H9 (cell line): ENCODE data around the gene SPATA22. TPM values are rescaled to one million over a fixed set of nuclear protein-coding genes. Genes with fewer than 3 reads are reported as not detected.
"Not testable (repeated sequence)": the region's sequence is repeated elsewhere in the genome, so short reads cannot be mapped to it uniquely, and the experiment has no call there.

Experiments used
- DNase-seq: peaks from one replicate; pipeline ENCODE4 v3.0.0-alpha.2; 2017
- H2AFZ ChIP-seq: one replicate; pipeline ENCODE4 v1.6.1; 2013; ENCODE audit warnings: mild to moderate bottlenecking, low read length, control low read depth, moderate library complexity
- H2AK5ac ChIP-seq: 2 replicates; pipeline ENCODE4 v1.6.1; 2013; ENCODE audit warnings: low read length, control low read depth, mixed read lengths; ENCODE audit not compliant: insufficient read length
- H2BK120ac ChIP-seq: one replicate; pipeline ENCODE4 v1.6.1; 2013; ENCODE audit warnings: low read depth, mild to moderate bottlenecking, low read length, control low read depth, inconsistent platforms; ENCODE audit not compliant: poor library complexity, severe bottlenecking
- H2BK12ac ChIP-seq: 2 replicates; pipeline ENCODE4 v1.6.1; 2013; ENCODE audit warnings: low read length, control low read depth, mixed read lengths, low read depth; ENCODE audit not compliant: insufficient read length
- H2BK15ac ChIP-seq: 2 replicates; pipeline ENCODE4 v1.6.1; 2013; ENCODE audit warnings: low read depth, low read length, control low read depth
- H2BK20ac ChIP-seq: one replicate; pipeline ENCODE4 v1.6.1; 2013; ENCODE audit warnings: low read depth, mild to moderate bottlenecking, low read length, control low read depth, inconsistent platforms; ENCODE audit not compliant: poor library complexity, severe bottlenecking
- H2BK5ac ChIP-seq: 2 replicates; pipeline ENCODE4 v1.6.1; 2013; ENCODE audit warnings: low read length, control low read depth, mixed read lengths; ENCODE audit not compliant: insufficient read length
- H3K14ac ChIP-seq: 2 replicates; pipeline ENCODE4 v1.6.1; 2013; ENCODE audit warnings: low read length, control low read depth; ENCODE audit not compliant: insufficient read depth
- H3K18ac ChIP-seq: 2 replicates; pipeline ENCODE4 v1.6.1; 2013; ENCODE audit warnings: low read depth, mild to moderate bottlenecking, mixed read lengths, low read length, control low read depth; ENCODE audit not compliant: insufficient read length
- H3K23ac ChIP-seq: 2 replicates; pipeline ENCODE4 v1.6.1; 2013; ENCODE audit warnings: low read length, control low read depth, mixed read lengths, low read depth; ENCODE audit not compliant: insufficient read length
- H3K23me2 ChIP-seq: 2 replicates; pipeline ENCODE4 v1.6.1; 2013; ENCODE audit warnings: low read depth, mild to moderate bottlenecking, mixed read lengths, low read length, control low read depth; ENCODE audit not compliant: insufficient read length, poor library complexity, severe bottlenecking
- H3K27ac ChIP-seq: 2 replicates; pipeline ENCODE4 v1.5.1; 2013; ENCODE audit warnings: low read length, control low read depth, mixed read lengths, low read depth; ENCODE audit not compliant: insufficient read length
- H3K27me3 ChIP-seq: 2 replicates; pipeline ENCODE4 v1.6.1; 2013; ENCODE audit warnings: low read length, control low read depth, inconsistent platforms; ENCODE audit not compliant: insufficient read depth
- H3K4ac ChIP-seq: 2 replicates; pipeline ENCODE4 v1.6.1; 2013; ENCODE audit warnings: low read depth, mild to moderate bottlenecking, control low read depth, inconsistent platforms, low read length, moderate library complexity
- H3K4me1 ChIP-seq: 2 replicates; pipeline ENCODE4 v1.6.1; 2013; ENCODE audit warnings: low read length, control low read depth, inconsistent platforms; ENCODE audit not compliant: insufficient read depth
- H3K4me2 ChIP-seq: 2 replicates; pipeline ENCODE4 v1.6.1; 2013; ENCODE audit warnings: low read length, control low read depth, mixed read lengths; ENCODE audit not compliant: insufficient read length, insufficient read depth
- H3K56ac ChIP-seq: 2 replicates; pipeline ENCODE4 v1.6.1; 2013; ENCODE audit warnings: low read depth, mild to moderate bottlenecking, mixed read lengths, low read length, control low read depth; ENCODE audit not compliant: insufficient read length
- H3K79me1 ChIP-seq: 2 replicates; pipeline ENCODE4 v1.6.1; 2013; ENCODE audit warnings: low read depth, mild to moderate bottlenecking, moderate library complexity, low read length, control low read depth, inconsistent platforms; ENCODE audit not compliant: insufficient read depth, poor library complexity, severe bottlenecking
- H3K79me2 ChIP-seq: 2 replicates; pipeline ENCODE4 v1.6.1; 2013; ENCODE audit warnings: low read length, control low read depth, inconsistent platforms; ENCODE audit not compliant: insufficient read depth
- H3K9ac ChIP-seq: 2 replicates; pipeline ENCODE4 v1.6.1; 2013; ENCODE audit warnings: low read length, control low read depth, mixed read lengths; ENCODE audit not compliant: insufficient read length; ENCODE audit errors: extremely low read depth
- H3K9me3 ChIP-seq: one replicate; pipeline ENCODE4 v1.6.1; 2013; ENCODE audit warnings: low read depth, low read length, inconsistent platforms; ENCODE audit not compliant: control insufficient read depth
- H3T11ph ChIP-seq: one replicate; pipeline ENCODE4 v1.6.1; 2013; ENCODE audit warnings: mild to moderate bottlenecking, low read length, control low read depth, inconsistent platforms
- H4K20me1 ChIP-seq: one replicate; pipeline ENCODE4 v1.6.1; 2013; ENCODE audit not compliant: control insufficient read depth, insufficient read length, insufficient read depth
- H4K5ac ChIP-seq: 2 replicates; pipeline ENCODE4 v1.6.1; 2013; ENCODE audit warnings: low read depth, mild to moderate bottlenecking, mixed read lengths, low read length, control low read depth; ENCODE audit not compliant: insufficient read length
- H4K8ac ChIP-seq: replicated peaks from 2 replicates; pipeline ENCODE4 v1.6.1; 2013; ENCODE audit warnings: low read length, control low read depth, mixed read lengths, low read depth; ENCODE audit not compliant: insufficient read length
- H4K91ac ChIP-seq: 2 replicates; pipeline ENCODE4 v1.6.1; 2013; ENCODE audit warnings: low read depth, mild to moderate bottlenecking, moderate library complexity, mixed read lengths, low read length, control low read depth; ENCODE audit not compliant: insufficient read length
- H3K27ac Mint-ChIP-seq, 3 experiments: 2 replicates in 2 of 3; 3 replicates in 1 of 3; pipeline ENCODE4 v1.8.0; 2020 to 2021; ENCODE audit warnings: mixed read lengths in 3 of 3, mild to moderate bottlenecking in 1 of 3, moderate library complexity in 1 of 3
- H3K27me3 Mint-ChIP-seq: 2 replicates; pipeline ENCODE4 v1.8.0; 2021; ENCODE audit warnings: low read depth, mild to moderate bottlenecking, moderate library complexity, mixed read lengths
- H3K36me3 Mint-ChIP-seq, 3 experiments: 2 replicates in 2 of 3; 3 replicates in 1 of 3; pipeline ENCODE4 v1.8.0; 2020 to 2021; ENCODE audit warnings: low read depth in 3 of 3, mixed read lengths in 3 of 3; ENCODE audit not compliant: insufficient read depth in 1 of 3
- H3K4me1 Mint-ChIP-seq, 2 experiments: 2 replicates each; pipeline ENCODE4 v1.8.0; 2020; ENCODE audit warnings: mixed read lengths in 2 of 2
- H3K4me3 Mint-ChIP-seq, 2 experiments: 2 replicates in 1 of 2; 3 replicates in 1 of 2; pipeline ENCODE4 v1.8.0; 2020 to 2021; ENCODE audit warnings: mild to moderate bottlenecking in 2 of 2, mixed read lengths in 2 of 2, moderate library complexity in 1 of 2
- H3K9me3 Mint-ChIP-seq, 2 experiments: 2 replicates in 1 of 2; 3 replicates in 1 of 2; pipeline ENCODE4 v1.8.0; 2020; ENCODE audit warnings: mild to moderate bottlenecking in 2 of 2, mixed read lengths in 2 of 2, moderate library complexity in 1 of 2
- CTCF ChIP-seq: fragments of 200-600 bp; sonication (generic); conservative IDR thresholded peaks from 3 replicates; pipeline ENCODE4 v1.8.0; 2021; ENCODE audit warnings: antibody characterized with exemption, mild to moderate bottlenecking
- WGBS: extraction: QIAGEN DNeasy Blood & Tissue Kit; methylation state at CpG from one replicate; pipeline ENCODE4 v1.1.7; 2013; ENCODE audit warnings: missing lambda C conversion rate, low lambda C conversion rate, mixed read lengths; ENCODE audit not compliant: insufficient read length; ENCODE audit errors: extremely low coverage; 5-methylcytosine and 5-hydroxymethylcytosine counted together
- total RNA-seq: library from RNA; stranded (reverse); gene quantifications from 2 replicates; pipeline ENCODE4 v1.2.1, GENCODE V29; 2021

The SPATA22 gene
- total RNA-seq, 1 experiment from 2014 or later, result not detected

GRCh38 chr17:3415610-3416009 is 56.0 kb downstream of the SPATA22 start:
- no peak overlapping the region for H2BK12ac ChIP-seq
- no peaks in the 10 kb centered on the region for H3K23me2 ChIP-seq
- no peaks in the 10 kb centered on the region; the same call in 1 of the 2 replicates for H3K27me3 Mint-ChIP-seq
- no peak overlapping the region for H3K9ac ChIP-seq
- H2AK5ac ChIP-seq, result no peak overlapping the region
- H3K56ac ChIP-seq, result no peak overlapping the region
- H3K79me2 ChIP-seq, result no peaks in the 10 kb centered on the region
- no peak for DNase-seq
- H2AFZ ChIP-seq, result no peak overlapping the region
- no peaks in the 10 kb centered on the region for H3K27me3 ChIP-seq
- H3K36me3 Mint-ChIP-seq, result peaks cover 2 to 15% (median 10%) of the 10 kb centered on the region in 3 experiments; a peak in 5 of 7 replicates
- H3K4ac ChIP-seq, result no peak overlapping the region
- no peak overlapping the region for H3K18ac ChIP-seq
- no peak for TF ChIP-seq CTCF
- H4K8ac ChIP-seq, result no peak overlapping the region
- H4K91ac ChIP-seq, result no peak overlapping the region
- H2BK120ac ChIP-seq, result no peak overlapping the region
- no peak overlapping the region for H3K4me2 ChIP-seq
- H2BK5ac ChIP-seq, result no peak overlapping the region
- H3K23ac ChIP-seq, result no peak overlapping the region
- H3K14ac ChIP-seq, result no peak overlapping the region
- no peaks in the 10 kb centered on the region for H3K4me1 ChIP-seq
- H3K27ac ChIP-seq, result no peak overlapping the region
- H4K5ac ChIP-seq, result no peak overlapping the region
- no peaks in the 10 kb centered on the region for H3K4me1 Mint-ChIP-seq
- H3T11ph ChIP-seq, result no peak overlapping the region
- no peaks in the 10 kb centered on the region for H4K20me1 ChIP-seq
- no peaks in the 10 kb centered on the region for H3K79me1 ChIP-seq
- WGBS, result no CpG with 5 or more reads among the region's 5 CpGs
- peaks cover 11% of the 10 kb centered on the region for H3K9me3 ChIP-seq
- H2BK20ac ChIP-seq, result no peak overlapping the region
- no peak overlapping the region for H3K4me3 Mint-ChIP-seq
- peaks cover 35 to 69% of the 10 kb centered on the region in 2 experiments for H3K9me3 Mint-ChIP-seq
- no peak overlapping the region for H2BK15ac ChIP-seq
- no peak overlapping the region for H3K27ac Mint-ChIP-seq

GRCh38 chr17:3412216-3412615 is 59.4 kb downstream of the SPATA22 start:
- not testable (repeated sequence) for H4K91ac ChIP-seq, H2BK120ac ChIP-seq, H3K4me3 Mint-ChIP-seq, H3K9ac ChIP-seq, H3K4me1 ChIP-seq, H2BK20ac ChIP-seq, H2AFZ ChIP-seq, H3K23ac ChIP-seq, H2AK5ac ChIP-seq, H2BK15ac ChIP-seq, H3K79me1 ChIP-seq, H3K23me2 ChIP-seq, H2BK12ac ChIP-seq, H3K4me1 Mint-ChIP-seq, H3K56ac ChIP-seq, H3K27ac Mint-ChIP-seq, DNase-seq, H2BK5ac ChIP-seq, H3K27ac ChIP-seq, H3K14ac ChIP-seq, H4K20me1 ChIP-seq, H3T11ph ChIP-seq, H3K18ac ChIP-seq, H3K4ac ChIP-seq, H3K79me2 ChIP-seq, H3K4me2 ChIP-seq, H3K27me3 ChIP-seq, H3K27me3 Mint-ChIP-seq, H4K8ac ChIP-seq, H4K5ac ChIP-seq
- Mint-ChIP-seq H3K36me3 (peaks cover 4 to 33% (median 15%) of the 10 kb centered on the region in 3 experiments; a peak in 6 of 7 replicates), H3K9me3 (peaks cover 43 to 73% of the 10 kb centered on the region in 2 experiments)
- H3K9me3 ChIP-seq, result peaks cover 41% of the 10 kb centered on the region
- no CpG with 5 or more reads among the region's 16 CpGs for WGBS
